OCI-LY3 (cell line): ENCODE results near the gene C9.

Experiments used
- EZH2phosphoT487 ChIP-seq: fragments of 200-600 bp; shearing (Covaris generic); IDR thresholded peaks from 2 replicates; pipeline ENCODE4 v1.6.1; 2018; ENCODE audit warnings: antibody characterized with exemption, mixed run types, low read depth
- TF ChIP-seq, protein P1 (sequence below): fragments of 200-600, 300-600 bp; sonication (generic); IDR thresholded peaks from 2 replicates; pipeline ENCODE4 v1.5.1; 2014; ENCODE audit warnings: antibody characterized with exemption, low read length, low read depth

DNA sequence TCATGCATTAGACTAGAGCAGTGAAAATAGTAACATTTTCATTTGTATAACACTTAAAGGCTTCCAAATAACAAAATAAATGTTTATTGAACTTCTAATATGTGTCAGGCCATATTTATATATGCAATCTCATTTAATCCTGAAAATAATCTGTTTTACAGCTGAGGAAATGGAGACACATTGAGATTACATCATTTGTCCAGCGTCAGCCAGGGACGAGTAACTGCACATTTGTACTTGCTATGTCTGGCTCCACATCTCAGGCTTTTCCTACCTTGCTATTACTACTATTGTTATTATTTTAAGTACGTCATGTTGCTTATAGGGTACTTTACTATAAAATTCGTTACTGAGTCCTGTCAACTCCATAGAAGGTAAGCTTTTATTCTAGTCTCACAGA lies 3.8 kb upstream of the C9 start:
- TF ChIP-seq, protein P1, sequence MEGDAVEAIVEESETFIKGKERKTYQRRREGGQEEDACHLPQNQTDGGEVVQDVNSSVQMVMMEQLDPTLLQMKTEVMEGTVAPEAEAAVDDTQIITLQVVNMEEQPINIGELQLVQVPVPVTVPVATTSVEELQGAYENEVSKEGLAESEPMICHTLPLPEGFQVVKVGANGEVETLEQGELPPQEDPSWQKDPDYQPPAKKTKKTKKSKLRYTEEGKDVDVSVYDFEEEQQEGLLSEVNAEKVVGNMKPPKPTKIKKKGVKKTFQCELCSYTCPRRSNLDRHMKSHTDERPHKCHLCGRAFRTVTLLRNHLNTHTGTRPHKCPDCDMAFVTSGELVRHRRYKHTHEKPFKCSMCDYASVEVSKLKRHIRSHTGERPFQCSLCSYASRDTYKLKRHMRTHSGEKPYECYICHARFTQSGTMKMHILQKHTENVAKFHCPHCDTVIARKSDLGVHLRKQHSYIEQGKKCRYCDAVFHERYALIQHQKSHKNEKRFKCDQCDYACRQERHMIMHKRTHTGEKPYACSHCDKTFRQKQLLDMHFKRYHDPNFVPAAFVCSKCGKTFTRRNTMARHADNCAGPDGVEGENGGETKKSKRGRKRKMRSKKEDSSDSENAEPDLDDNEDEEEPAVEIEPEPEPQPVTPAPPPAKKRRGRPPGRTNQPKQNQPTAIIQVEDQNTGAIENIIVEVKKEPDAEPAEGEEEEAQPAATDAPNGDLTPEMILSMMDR: no peak
- TF ChIP-seq EZH2phosphoT487: no peak
